Ascending aorta (tissue), 2 donors: ENCODE results near the gene AOPEP. TPM values are rescaled to one million over a fixed set of nuclear protein-coding genes. Genes with fewer than 3 reads are reported as not detected.

ENCODE experiments used
- DNase-seq, 2 donors: peaks; one replicate each; pipeline ENCODE4 v3.0.0-alpha.2; 2019; ENCODE audit warnings: low spot score in 2 of 2
- H3K27ac ChIP-seq, 2 donors: fragments of 200-600 bp; sonication (generic); one replicate each; pipeline ENCODE4 v1.5.1; 2016 to 2017; ENCODE audit warnings: mild to moderate bottlenecking in 1 of 2
- H3K27me3 ChIP-seq: fragments of 200-600 bp; sonication (generic); one replicate; pipeline ENCODE4 v1.5.1; 2017
- H3K36me3 ChIP-seq, 2 donors: fragments of 200-600 bp; sonication (generic); one replicate each; pipeline ENCODE4 v1.5.1; 2016
- H3K4me1 ChIP-seq, 2 donors: fragments of 200-600 bp; sonication (generic); one replicate each; pipeline ENCODE4 v1.5.1; 2016 to 2017; ENCODE audit warnings: mild to moderate bottlenecking in 1 of 2
- H3K4me3 ChIP-seq, 2 donors: fragments of 200-600 bp; sonication (generic); one replicate each; pipeline ENCODE4 v1.5.1; 2016 to 2017; ENCODE audit warnings: mild to moderate bottlenecking in 1 of 2
- H3K9me3 ChIP-seq, 2 donors: fragments of 200-600 bp; sonication (generic); one replicate each; pipeline ENCODE4 v1.5.1; 2016
- intact Hi-C: fragments of 100-400 bp; cut with DNase I; formaldehyde crosslinking; loops from one replicate; pipeline ENCODE4 v1.15.1; 2023
- total RNA-seq: library from RNA; depleted of rRNA; stranded (reverse); fragments of >200 nt; gene quantifications from one replicate; pipeline ENCODE4 v1.1.0, GENCODE V29; 2016
- TF ChIP-seq, protein P1 (sequence below), 3 experiments: fragments of 200-600 bp in 2 of 3; fragments of 450-650 bp in 1 of 3; sonication (generic) in 2 of 3; IDR thresholded peaks; one replicate each; pipeline ENCODE4 v1.5.1; 2016 to 2019; ENCODE audit warnings: antibody characterized with exemption in 3 of 3, mild to moderate bottlenecking in 1 of 3, moderate library complexity in 1 of 3

AOPEP gene
- total RNA-seq, 1 donor from 2014 or later, result 333 TPM

GRCh38 chr9:94717761-94718160 is 8.7 kb upstream of the AOPEP start:
- Histone ChIP-seq H3K36me3 (no peaks in the 10 kb centered on the region), H3K27me3 (no peaks in the 10 kb centered on the region), H3K4me1 (no peaks in the 10 kb centered on the region), H3K4me3 (no peak overlapping the region), H3K27ac (no peak overlapping the region), H3K9me3 (no peaks in the 10 kb centered on the region)
- intact Hi-C loops, result no loop called here
- TF ChIP-seq, protein P1, sequence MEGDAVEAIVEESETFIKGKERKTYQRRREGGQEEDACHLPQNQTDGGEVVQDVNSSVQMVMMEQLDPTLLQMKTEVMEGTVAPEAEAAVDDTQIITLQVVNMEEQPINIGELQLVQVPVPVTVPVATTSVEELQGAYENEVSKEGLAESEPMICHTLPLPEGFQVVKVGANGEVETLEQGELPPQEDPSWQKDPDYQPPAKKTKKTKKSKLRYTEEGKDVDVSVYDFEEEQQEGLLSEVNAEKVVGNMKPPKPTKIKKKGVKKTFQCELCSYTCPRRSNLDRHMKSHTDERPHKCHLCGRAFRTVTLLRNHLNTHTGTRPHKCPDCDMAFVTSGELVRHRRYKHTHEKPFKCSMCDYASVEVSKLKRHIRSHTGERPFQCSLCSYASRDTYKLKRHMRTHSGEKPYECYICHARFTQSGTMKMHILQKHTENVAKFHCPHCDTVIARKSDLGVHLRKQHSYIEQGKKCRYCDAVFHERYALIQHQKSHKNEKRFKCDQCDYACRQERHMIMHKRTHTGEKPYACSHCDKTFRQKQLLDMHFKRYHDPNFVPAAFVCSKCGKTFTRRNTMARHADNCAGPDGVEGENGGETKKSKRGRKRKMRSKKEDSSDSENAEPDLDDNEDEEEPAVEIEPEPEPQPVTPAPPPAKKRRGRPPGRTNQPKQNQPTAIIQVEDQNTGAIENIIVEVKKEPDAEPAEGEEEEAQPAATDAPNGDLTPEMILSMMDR (IDR thresholded peaks at IDR 0.05), result no peak
- DNase-seq, result no peak

DNA sequence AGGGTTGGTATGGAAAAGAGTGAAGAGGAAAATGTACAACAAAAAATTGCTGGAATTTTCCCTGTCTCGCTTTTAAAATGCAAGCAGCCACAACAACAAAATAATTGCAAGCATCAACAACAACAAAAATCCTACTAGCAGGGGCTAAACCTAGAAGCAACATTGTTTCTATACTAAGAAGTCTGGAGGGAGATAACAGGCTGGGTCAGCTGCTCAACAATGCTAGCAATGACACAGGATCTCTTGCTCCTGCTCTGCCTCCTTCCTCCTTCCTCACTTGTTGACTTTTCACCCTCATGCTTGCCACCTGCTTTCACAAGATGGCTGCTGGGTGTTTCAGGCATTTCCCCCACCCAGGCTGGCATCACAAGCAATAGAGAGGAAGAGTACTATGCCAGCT is 7.6 kb upstream of the AOPEP start:
- intact Hi-C loops, result no loop called here
- no peaks in the 10 kb centered on the region for H3K36me3 ChIP-seq
- H3K9me3 ChIP-seq, result no peaks in the 10 kb centered on the region
- H3K27me3 ChIP-seq, result no peaks in the 10 kb centered on the region
- no peak overlapping the region for H3K4me3 ChIP-seq
- TF ChIP-seq, protein P1 (IDR thresholded peaks at IDR 0.05), result no peak
- H3K27ac ChIP-seq, result no peak overlapping the region
- no peaks in the 10 kb centered on the region for H3K4me1 ChIP-seq
- DNase-seq, result no peak

DNA sequence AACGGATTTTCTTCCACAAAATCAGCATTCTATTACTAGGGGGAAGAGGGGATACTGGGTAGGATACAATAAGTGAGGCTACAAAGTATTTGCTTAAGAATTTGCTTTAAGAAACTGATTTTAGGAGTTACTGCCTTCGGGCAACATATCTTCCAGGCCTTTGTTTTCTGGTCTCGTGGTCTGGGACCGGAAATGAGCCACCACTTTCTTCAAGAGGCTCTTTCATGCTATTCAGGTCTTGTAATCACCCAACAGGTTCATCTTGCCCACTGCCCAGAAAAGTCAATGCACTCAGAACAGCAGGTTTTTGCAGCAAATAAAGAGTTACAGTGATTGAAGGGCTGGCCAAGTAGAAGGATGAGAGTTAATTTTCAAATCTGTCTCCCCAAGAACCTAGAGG is 6.6 kb upstream of the AOPEP start:
- no peak overlapping the region for H3K27ac ChIP-seq
- no peaks in the 10 kb centered on the region for H3K4me1 ChIP-seq
- no peak for DNase-seq
- TF ChIP-seq, protein P1 (IDR thresholded peaks at IDR 0.05), result no peak
- H3K9me3 ChIP-seq, result no peaks in the 10 kb centered on the region
- no peaks in the 10 kb centered on the region for H3K27me3 ChIP-seq
- no peaks in the 10 kb centered on the region for H3K36me3 ChIP-seq
- intact Hi-C loops, result loop anchor here (10.0 kb wide), 1 partner anchor 105 kb away; no protein-coding TSS in a partner anchor
- H3K4me3 ChIP-seq, result no peak overlapping the region

DNA sequence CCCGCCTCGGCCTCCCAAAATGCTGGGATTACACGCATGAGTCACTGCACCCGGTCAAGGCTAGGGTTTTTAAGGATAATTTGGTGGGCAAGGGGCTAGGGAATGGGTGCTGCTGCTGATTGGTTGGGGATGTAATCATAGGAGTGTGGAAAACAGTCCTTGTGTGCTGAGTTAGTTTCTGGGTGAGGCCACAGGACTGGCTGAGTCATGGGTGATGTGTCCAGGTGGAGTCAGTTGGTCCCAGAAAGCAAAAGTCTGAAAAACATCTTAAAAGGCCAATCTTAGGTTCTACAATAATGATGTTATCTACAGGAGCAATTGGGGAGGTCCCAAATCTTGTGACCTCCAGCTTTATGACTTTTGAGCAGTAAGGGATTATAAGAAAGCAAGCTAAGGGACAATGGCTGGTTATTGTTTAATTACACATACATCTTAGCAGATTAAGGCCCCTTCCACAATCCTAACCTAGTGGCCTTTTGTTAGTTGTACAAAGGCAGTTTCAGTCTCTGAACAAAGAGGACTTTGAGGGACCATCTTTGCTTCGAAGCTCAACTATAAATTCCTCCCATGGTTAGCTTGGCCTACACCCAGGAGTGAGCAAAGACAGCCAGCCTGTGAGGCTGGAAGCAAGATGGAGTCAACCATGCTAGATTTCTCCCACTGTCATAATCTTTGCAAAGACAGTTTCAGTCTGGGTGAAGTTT is 5.5 kb upstream of the AOPEP start:
- Histone ChIP-seq H3K27ac (no peak overlapping the region), H3K4me3 (no peak overlapping the region), H3K36me3 (no peaks in the 10 kb centered on the region), H3K9me3 (no peaks in the 10 kb centered on the region), H3K27me3 (no peaks in the 10 kb centered on the region), H3K4me1 (peaks cover 0 to 2% of the 10 kb centered on the region in 2 donors)
- DNase-seq, result no peak
- intact Hi-C loops, result loop anchor here (10.0 kb wide), 1 partner anchor 104 kb away; no protein-coding TSS in a partner anchor
- TF ChIP-seq, protein P1 (IDR thresholded peaks at IDR 0.05), result no peak

DNA sequence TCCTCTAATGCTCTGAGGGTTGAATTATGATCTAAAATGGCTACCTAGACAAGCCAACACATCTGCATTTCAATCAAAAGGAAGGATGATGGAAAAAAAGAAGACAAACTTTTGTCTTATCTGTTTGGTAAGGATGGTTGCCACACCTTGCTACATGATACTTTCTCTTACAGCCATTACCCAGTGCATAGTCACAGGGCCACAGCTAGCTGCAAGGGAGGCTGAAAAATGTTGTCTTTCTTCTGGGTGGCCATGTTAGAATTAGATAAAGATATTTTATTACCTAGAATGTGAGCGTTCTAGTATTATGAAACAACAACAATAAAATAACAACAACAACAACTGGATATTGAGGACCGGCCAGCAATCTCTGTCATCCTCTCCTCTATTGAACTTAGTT is 4.7 kb upstream of the AOPEP start:
- Histone ChIP-seq H3K27ac (no peak overlapping the region), H3K36me3 (no peaks in the 10 kb centered on the region), H3K27me3 (no peaks in the 10 kb centered on the region), H3K4me3 (no peak overlapping the region), H3K4me1 (peaks cover 0 to 4% of the 10 kb centered on the region in 2 donors), H3K9me3 (no peaks in the 10 kb centered on the region)
- TF ChIP-seq, protein P1 (IDR thresholded peaks at IDR 0.05), result no peak
- intact Hi-C loops, result loop anchor here (10.0 kb wide), 1 partner anchor 103 kb away; no protein-coding TSS in a partner anchor
- DNase-seq, result no peak
